Adrenal gland (tissue), 19 donors: ENCODE measurements around the gene CEP89. TPM values are rescaled to one million over a fixed set of nuclear protein-coding genes. Genes with fewer than 3 reads are reported as not detected.
A peak's percentile ranks its signal among the peaks of the same experiment; 100 is the strongest.
"Not testable (repeated sequence)": the region's sequence is repeated elsewhere in the genome, so short reads cannot be mapped to it uniquely, and the experiment has no call there.

Source experiments
- DNase-seq, 7 donors: peaks; one replicate each; pipeline ENCODE4 v3.0.0-alpha.2; 2019 to 2020
- H3K27ac ChIP-seq, 5 donors: fragments of 200-600 bp; sonication (generic) in 4 of 5; 1 replicate in 3 of 5; 2 replicates in 2 of 5; pipeline versions ENCODE4 v1.5.1 to v1.8.0; 2016 to 2020; ENCODE audit warnings: mild to moderate bottlenecking in 1 of 5
- H3K27me3 ChIP-seq: fragments of 200-600 bp; 2 replicates; pipeline ENCODE4 v1.8.0; 2021
- H3K36me3 ChIP-seq, 2 donors: fragments of 200-600 bp; replicated peaks in 1 of 2; 1 replicate in 1 of 2; 2 replicates in 1 of 2; pipeline versions ENCODE4 v1.5.1 to v1.8.0; 2018 to 2022
- H3K4me1 ChIP-seq, 2 donors: fragments of 200-600 bp; replicated peaks in 1 of 2; 1 replicate in 1 of 2; 2 replicates in 1 of 2; pipeline versions ENCODE4 v1.5.1 to v1.8.0; 2018 to 2021
- H3K4me3 ChIP-seq, 4 donors: fragments of 200-600 bp; sonication (generic) in 3 of 4; one replicate each; pipeline ENCODE4 v1.5.1; 2016 to 2018
- H3K9me3 ChIP-seq, 3 donors: fragments of 200-600 bp; sonication (generic) in 1 of 3; replicated peaks in 1 of 3; 1 replicate in 2 of 3; 2 replicates in 1 of 3; pipeline versions ENCODE4 v1.5.1 to v1.8.0; 2016 to 2021
- POLR2A ChIP-seq, 2 donors: fragments of 450-650 bp; IDR thresholded peaks; one replicate each; pipeline ENCODE4 v1.6.1; 2017; ENCODE audit warnings: antibody characterized with exemption in 2 of 2, mild to moderate bottlenecking in 2 of 2, moderate library complexity in 1 of 2
- WGBS, 4 donors: extraction: QIAGEN DNeasy Blood & Tissue Kit in 2 of 4; methylation state at CpG; one replicate each; pipeline versions ENCODE4 v1.1.5 to v1.1.7; 2013 to 2017; 5-methylcytosine and 5-hydroxymethylcytosine counted together
- intact Hi-C, 2 donors: fragments of 100-400 bp; cut with DNase I; formaldehyde crosslinking; loops; one replicate each; pipeline versions ENCODE4 v1.14.1 to v1.15.0; 2022 to 2023
- long read RNA-seq, 10 donors: library from polyadenylated mRNA in 3 of 10; unstranded in 2 of 10; stranded (forward) in 1 of 10; transcript quantifications; one replicate each; pipeline ENCODE4 v2.0.0 and lab custom pipeline, GENCODE V29; 2021 to 2026
- polyA plus RNA-seq, 3 donors: library from polyadenylated mRNA; stranded (reverse); fragments of 200-250 nt in 2 of 3; fragments of 350-450 nt in 1 of 3; fragmentation: Illumina TruSeq in 1 of 3; extraction: RNeasy Lipid Tissue Mini Kit (QIAGEN cat#74804) in 1 of 3; gene quantifications; one replicate each; pipeline ENCODE4 v1.2.3, GENCODE V29; 2013 to 2014
- total RNA-seq, 9 donors: library from RNA; depleted of rRNA in 4 of 9; stranded (reverse); fragments of >200 nt in 4 of 9; fragments of 120-200 nt in 1 of 9; fragmentation: NEBNext Ultra II Directional in 1 of 9; extraction: Animal tissue kit (Norgen Biotek cat#: 25700) in 1 of 9; gene quantifications; one replicate each; pipeline versions ENCODE4 v1.1.0 to v1.2.4, GENCODE V29; 2013 to 2023
- TF ChIP-seq, protein P1 (sequence below), 6 experiments: fragments of 450-650 bp in 4 of 6; fragments of 200-600 bp in 2 of 6; sonication (generic) in 1 of 6; IDR thresholded peaks; 1 replicate in 5 of 6; 2 replicates in 1 of 6; pipeline versions ENCODE4 v1.5.1 to v1.8.0; 2016 to 2021; ENCODE audit warnings: antibody characterized with exemption in 6 of 6, mild to moderate bottlenecking in 2 of 6, moderate library complexity in 1 of 6
- donor health status: healthy with polysubstance abuse.
- donor health status: Bipolar disorder and iron deficiency.
- donor health status: DM: yes; HTN: yes; CAD: no.
- donor health status: DM: no; HTN: no; CAD: no.
- donor health status: DM: no; HTN: no; CAD: no.
- donor health status: DM: yes; HTN: yes; CAD: no.

The CEP89 gene
- 10 to 100 TPM in 7 of 9 donors, 1 to 10 TPM in 2; 9.2 to 20.1 (median 14.1) TPM for total RNA-seq
- 10 to 100 TPM; 11.0 to 16.9 (median 13.3) TPM for polyA plus RNA-seq
- long read RNA-seq, donor 1, partial matches to known transcripts, result 0 of 1 reads
- long read RNA-seq, donor 1, other reads (novel, unspliced or antisense), result 0 of 1 reads
- long read RNA-seq, donor 2, partial matches to known transcripts, result 0 of 1 reads
- long read RNA-seq, donor 2, other reads (novel, unspliced or antisense), result 0 of 1 reads
- long read RNA-seq, donor 3, result 0 reads
- long read RNA-seq, donor 4, full-length matches to known transcripts, result 2 of 5 reads
- long read RNA-seq, donor 4, partial matches to known transcripts, result 3 of 5 reads
- long read RNA-seq, donor 4, other reads (novel, unspliced or antisense), result 0 of 5 reads
- long read RNA-seq, donor 5, full-length matches to known transcripts, result 17 of 22 reads
- long read RNA-seq, donor 5, partial matches to known transcripts, result 0 of 22 reads
- long read RNA-seq, donor 5, other reads (novel, unspliced or antisense), result 5 of 22 reads
- long read RNA-seq, donor 6, partial matches to known transcripts, result 4 of 6 reads
- long read RNA-seq, donor 6, other reads (novel, unspliced or antisense), result 1 of 6 reads
- long read RNA-seq, donor 7, partial matches to known transcripts, result 0 of 2 reads
- long read RNA-seq, donor 7, other reads (novel, unspliced or antisense), result 0 of 2 reads
- long read RNA-seq, donor 8, full-length matches to known transcripts, result 7 of 7 reads
- long read RNA-seq, donor 8, partial matches to known transcripts, result 0 of 7 reads
- long read RNA-seq, donor 8, other reads (novel, unspliced or antisense), result 0 of 7 reads
- long read RNA-seq, donor 9, result 0 reads
- long read RNA-seq, donor 10, partial matches to known transcripts, result 0 of 1 reads
- long read RNA-seq, donor 10, other reads (novel, unspliced or antisense), result 0 of 1 reads

DNA sequence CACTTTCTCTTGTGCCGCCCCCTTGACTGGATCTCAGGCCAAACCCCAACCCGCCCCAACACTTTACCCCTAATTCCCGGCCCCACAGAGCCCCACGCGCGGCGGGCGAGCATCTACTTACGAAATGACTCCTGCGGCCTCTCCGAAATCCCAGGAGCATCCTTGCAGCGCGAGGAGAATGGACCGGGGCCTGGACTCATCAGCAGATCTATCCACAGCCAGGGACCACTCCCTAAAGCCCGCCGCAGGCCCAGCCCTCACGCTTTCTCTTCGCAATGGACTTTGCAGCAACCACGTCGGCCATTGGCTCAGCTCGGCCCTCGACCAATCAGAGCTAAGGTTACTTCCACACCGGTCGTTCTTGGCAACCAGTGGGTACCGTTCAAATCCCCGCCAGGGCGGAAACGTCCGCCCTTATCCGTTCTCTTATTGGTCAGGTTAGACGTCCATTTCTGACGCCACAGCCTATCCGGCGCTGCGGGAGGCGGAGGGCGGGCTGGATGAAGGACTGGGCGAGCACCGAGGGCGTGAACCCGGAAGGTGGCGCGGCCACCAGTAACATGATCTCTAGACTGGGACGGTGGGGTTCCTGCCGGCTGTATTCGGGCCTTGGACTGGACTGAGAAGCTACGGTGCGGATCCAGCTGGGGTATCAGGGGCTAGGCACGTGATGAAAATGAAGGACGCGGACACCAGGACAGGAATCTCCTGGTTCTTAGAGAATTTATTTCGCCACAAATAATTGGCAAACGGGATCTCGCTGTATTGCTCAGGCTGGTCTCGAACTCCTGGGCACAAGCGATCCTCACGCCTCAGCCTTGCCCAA, at the start of gene CEP89, which contains the start of gene FAAP24:
Gene CEP89, minus strand, starts transcription at position 244 of the 826 bp plus-strand sequence. Its CDS starts 84 bp downstream, at position 160.
Gene FAAP24, plus strand, starts transcription at position 528 of the 826 bp plus-strand sequence. CDS start 955 bp downstream, outside the sequence.
- Histone ChIP-seq H3K27me3 (no peaks in the 10 kb centered on the region), H3K36me3 (no peaks in the 10 kb centered on the region), H3K27ac (peak within 1 kb of the TSS in 3 of 5 donors; percentile 35 to 84 (median 36)), H3K4me1 (peaks cover 0 to 12% of the 10 kb centered on the region in 2 donors), H3K4me3 (peak within 1 kb of the TSS; percentile 43 to 95 (median 80)), H3K9me3 (no peaks in the 10 kb centered on the region)
- intact Hi-C loops, result loop anchor here in 1 of 2 donors (10.0 kb wide), 2 partner anchors 113 to 223 kb away; partner anchors contain the start of genes GPATCH1 and LRP3
- DNase-seq, result peak; percentile 98 to 100 (median 99)
- no peak for TF ChIP-seq POLR2A (IDR thresholded peaks at IDR 0.05)
- TF ChIP-seq, protein P1, sequence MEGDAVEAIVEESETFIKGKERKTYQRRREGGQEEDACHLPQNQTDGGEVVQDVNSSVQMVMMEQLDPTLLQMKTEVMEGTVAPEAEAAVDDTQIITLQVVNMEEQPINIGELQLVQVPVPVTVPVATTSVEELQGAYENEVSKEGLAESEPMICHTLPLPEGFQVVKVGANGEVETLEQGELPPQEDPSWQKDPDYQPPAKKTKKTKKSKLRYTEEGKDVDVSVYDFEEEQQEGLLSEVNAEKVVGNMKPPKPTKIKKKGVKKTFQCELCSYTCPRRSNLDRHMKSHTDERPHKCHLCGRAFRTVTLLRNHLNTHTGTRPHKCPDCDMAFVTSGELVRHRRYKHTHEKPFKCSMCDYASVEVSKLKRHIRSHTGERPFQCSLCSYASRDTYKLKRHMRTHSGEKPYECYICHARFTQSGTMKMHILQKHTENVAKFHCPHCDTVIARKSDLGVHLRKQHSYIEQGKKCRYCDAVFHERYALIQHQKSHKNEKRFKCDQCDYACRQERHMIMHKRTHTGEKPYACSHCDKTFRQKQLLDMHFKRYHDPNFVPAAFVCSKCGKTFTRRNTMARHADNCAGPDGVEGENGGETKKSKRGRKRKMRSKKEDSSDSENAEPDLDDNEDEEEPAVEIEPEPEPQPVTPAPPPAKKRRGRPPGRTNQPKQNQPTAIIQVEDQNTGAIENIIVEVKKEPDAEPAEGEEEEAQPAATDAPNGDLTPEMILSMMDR (IDR thresholded peaks at IDR 0.05), result peak in 3 of 6 experiments; percentile 11 to 39 (median 30)
- WGBS, 4 donors, result 1 to 2% (median 2%) methylated on average over 29 to 57 of the region's 57 CpGs

DNA sequence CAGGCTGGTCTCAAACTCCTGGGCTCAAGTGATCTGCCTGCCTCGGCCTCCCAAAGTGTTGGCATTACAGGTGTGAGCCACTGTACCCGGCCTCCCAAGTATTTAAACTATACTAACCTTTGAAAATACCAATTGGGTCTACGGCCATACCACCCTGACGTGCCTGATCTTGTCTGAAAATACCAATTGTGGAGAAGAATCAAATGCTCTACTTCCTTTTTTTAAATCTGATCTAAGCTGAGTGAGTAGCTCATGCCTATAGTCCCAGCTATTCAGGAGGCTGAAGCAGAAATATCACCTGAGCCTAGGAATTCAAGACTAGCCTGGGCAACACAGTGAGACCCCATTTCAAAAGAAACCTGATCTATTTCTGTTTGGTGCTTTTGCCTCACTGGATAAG, 39.1 kb upstream of the CEP89 start:
- 83 to 94% (median 88%) methylated on average over 3 to 4 of the region's 4 CpGs for WGBS, 4 donors

GRCh38 chr19:33008738-33009137, 37.0 kb upstream of the CEP89 start:
- Histone ChIP-seq H3K27ac (no peak overlapping the region), H3K9me3 (no peaks in the 10 kb centered on the region), H3K27me3 (no peaks in the 10 kb centered on the region), H3K4me1 (no peaks in the 10 kb centered on the region), H3K36me3 (no peaks in the 10 kb centered on the region), H3K4me3 (no peak overlapping the region)
- 92 to 97% (median 94%) methylated on average over 4 of the region's 4 CpGs for WGBS, 4 donors
- no peak for DNase-seq
- intact Hi-C loops, result no loop called here
- TF ChIP-seq, protein P1 (IDR thresholded peaks at IDR 0.05), result no peak
- no peak for TF ChIP-seq POLR2A (IDR thresholded peaks at IDR 0.05)

More for the DNA sequence above, 39.1 kb upstream of the CEP89 start:
- H3K4me1 ChIP-seq, H3K36me3 ChIP-seq, DNase-seq, H3K27me3 ChIP-seq, H3K27ac ChIP-seq, intact Hi-C loops, H3K9me3 ChIP-seq, H3K4me3 ChIP-seq: not testable (repeated sequence)

GRCh38 chr19:33005440-33005839, 33.7 kb upstream of the CEP89 start:
- no peak overlapping the region for H3K4me3 ChIP-seq
- no peaks in the 10 kb centered on the region for H3K4me1 ChIP-seq
- no peaks in the 10 kb centered on the region for H3K9me3 ChIP-seq
- no peaks in the 10 kb centered on the region for H3K27me3 ChIP-seq
- 82 to 93% (median 84%) methylated on average over 5 of the region's 5 CpGs for WGBS, 4 donors
- no peak for TF ChIP-seq POLR2A (IDR thresholded peaks at IDR 0.05)
- TF ChIP-seq, protein P1 (IDR thresholded peaks at IDR 0.05), result no peak
- no peaks in the 10 kb centered on the region for H3K36me3 ChIP-seq
- H3K27ac ChIP-seq, result no peak overlapping the region
- no peak for DNase-seq
- intact Hi-C loops, result no loop called here

GRCh38 chr19:33003424-33004024, 31.8 kb upstream of the CEP89 start:
- intact Hi-C loops, H3K4me1 ChIP-seq, H3K36me3 ChIP-seq, DNase-seq, H3K4me3 ChIP-seq, H3K27me3 ChIP-seq, H3K9me3 ChIP-seq, H3K27ac ChIP-seq: not testable (repeated sequence)
- 78 to 89% (median 79%) methylated on average over 6 of the region's 6 CpGs for WGBS, 4 donors

DNA sequence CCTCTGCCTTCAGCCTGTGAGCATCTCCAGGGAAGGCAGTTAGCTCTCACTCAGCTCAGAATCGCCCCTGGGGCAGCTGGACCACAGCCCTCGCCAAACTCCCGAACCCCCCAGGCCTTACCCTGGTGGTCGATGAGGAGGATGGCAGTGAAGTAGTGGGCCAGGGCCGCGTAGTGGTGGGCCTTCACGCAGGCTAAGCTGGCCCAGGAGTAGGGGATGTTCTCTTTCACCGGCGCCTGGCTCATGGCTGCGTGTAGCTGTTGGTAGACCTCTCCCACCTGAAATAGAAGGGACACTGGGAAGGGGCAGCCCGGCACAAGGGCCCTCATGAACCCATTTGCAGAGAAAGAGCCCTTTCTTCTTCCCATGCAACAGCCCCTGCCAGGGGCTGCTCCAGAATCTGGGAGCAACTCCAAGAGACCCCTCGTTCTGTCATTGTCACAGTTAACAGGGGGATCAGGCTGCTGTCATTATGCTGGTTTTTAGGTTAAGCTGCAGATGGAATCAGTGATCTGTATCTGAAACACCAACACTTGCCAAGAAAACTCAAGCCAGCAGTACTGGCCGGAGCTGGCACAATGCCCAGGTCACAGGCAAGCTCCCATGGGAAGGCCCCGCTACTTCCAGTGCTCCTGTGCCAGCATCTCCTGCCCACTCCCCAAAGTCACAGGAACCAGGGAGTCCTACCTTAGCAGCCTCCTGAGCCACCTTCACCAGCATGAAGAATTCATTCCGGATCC, 30.5 kb upstream of the CEP89 start:
- H3K4me3 ChIP-seq, H3K27me3 ChIP-seq, intact Hi-C loops, H3K36me3 ChIP-seq, H3K27ac ChIP-seq, H3K4me1 ChIP-seq, H3K9me3 ChIP-seq: not testable (repeated sequence)
- WGBS, 4 donors, result 71 to 80% (median 77%) methylated on average over 12 to 15 of the region's 15 CpGs
- peak; percentile 22 to 57 (median 37) for DNase-seq
